Panc1 (cell line): ENCODE data around the gene TRABD2B. TPM values are rescaled to one million over a fixed set of nuclear protein-coding genes. Genes with fewer than 3 reads are reported as not detected.

Source experiments
- ATAC-seq: fragments of 200-7000 bp; cut with Tn5 transposase; 2 replicates; pipeline ENCODE4 v1.9.1; 2020; ENCODE audit warnings: mild to moderate bottlenecking, moderate library complexity
- BruUV-seq: library from RNA; stranded (reverse); fragments of 400-500 nt; replicated peaks from 2 replicates; lab custom pipeline; 2021; lab: Mats Ljungman, UMichigan
- CTCF ChIA-PET: fragments of 300-600 bp; sonication (Branson Sonifier 250); formaldehyde crosslinking; loops from one replicate; lab custom pipeline; 2022; ENCODE audit warnings: antibody characterized with exemption; lab: Charles Lee
- POLR2A ChIA-PET: fragments of 300-600 bp; sonication (Branson Sonifier 250); formaldehyde crosslinking; loops from one replicate; lab custom pipeline; 2022; ENCODE audit warnings: antibody characterized with exemption; lab: Charles Lee
- DNase-seq: peaks from one replicate; pipeline ENCODE4 v3.0.0-alpha.2; 2010; ENCODE audit warnings: low read depth, low spot score
- H3K27ac ChIP-seq: 2 replicates; pipeline ENCODE4 v1.5.1; 2011; ENCODE audit warnings: mild to moderate bottlenecking, low read length, inconsistent platforms
- H3K27me3 ChIP-seq: fragments of 200-500 bp; sonication (Bioruptor generic); 2 replicates; pipeline ENCODE4 v1.6.0; 2014; ENCODE audit warnings: low read length, inconsistent platforms; ENCODE audit not compliant: control insufficient read depth, insufficient read depth
- H3K36me3 ChIP-seq: fragments of 200-500 bp; sonication (Bioruptor generic); 2 replicates; pipeline ENCODE4 v1.5.1; 2014; ENCODE audit warnings: inconsistent platforms, mild to moderate bottlenecking, low read length, moderate library complexity; ENCODE audit not compliant: control insufficient read depth, insufficient read depth
- H3K4me1 ChIP-seq: 2 replicates; pipeline ENCODE4 v1.5.1; 2011; ENCODE audit warnings: inconsistent platforms, mild to moderate bottlenecking, low read length, moderate library complexity; ENCODE audit not compliant: control insufficient read depth, insufficient read depth
- H3K4me3 ChIP-seq, 2 experiments: 2 replicates each; pipeline ENCODE4 v1.5.1; 2011 to 2012; ENCODE audit warnings: low read depth in 2 of 2, low read length in 2 of 2, mild to moderate bottlenecking in 2 of 2, inconsistent platforms in 1 of 2, moderate library complexity in 1 of 2
- H3K9me3 ChIP-seq: fragments of 200-500 bp; sonication (Bioruptor generic); 2 replicates; pipeline ENCODE4 v1.5.1; 2014; ENCODE audit warnings: low read depth, mild to moderate bottlenecking, inconsistent platforms, low read length, moderate library complexity; ENCODE audit not compliant: control insufficient read depth, insufficient read depth
- CTCF ChIP-seq: fragments of 450-650 bp; IDR thresholded peaks from 2 replicates; pipeline ENCODE4 v1.5.1; 2017; ENCODE audit warnings: mild to moderate bottlenecking
- POLR2AphosphoS5 ChIP-seq: IDR thresholded peaks from 2 replicates; pipeline ENCODE4 v1.6.1; 2012; ENCODE audit warnings: mild to moderate bottlenecking, low read depth, low read length, moderate library complexity
- REST ChIP-seq, 2 experiments: IDR thresholded peaks; 2 replicates each; pipeline ENCODE4 v1.6.1; 2011 to 2012; ENCODE audit warnings: low read depth in 2 of 2, control low read depth in 1 of 2, low read length in 1 of 2, mild to moderate bottlenecking in 1 of 2, moderate library complexity in 1 of 2; ENCODE audit not compliant: insufficient read depth in 1 of 2
- SIN3A ChIP-seq: IDR thresholded peaks from 2 replicates; pipeline ENCODE4 v1.6.1; 2012; ENCODE audit warnings: low read depth, mild to moderate bottlenecking, low read length, moderate library complexity, borderline replicate concordance; ENCODE audit not compliant: insufficient read depth
- TCF7L2 ChIP-seq: IDR thresholded peaks from 2 replicates; pipeline ENCODE4 v1.6.1; 2011; ENCODE audit warnings: mild to moderate bottlenecking, low read depth, low read length, inconsistent platforms
- in situ Hi-C: cut with HindIII; loops from 2 replicates; pipeline ENCODE4 v1.10.0; 2016; ENCODE audit warnings: low sequenced_read_pairs, low pct_unique_long_range_greater_than_20kb
- intact Hi-C: fragments of 100-400 bp; cut with micrococcal nuclease; formaldehyde crosslinking; loops from one replicate; pipeline ENCODE4 v1.10.0; 2022; ENCODE audit not compliant: unreplicated experiment
- total RNA-seq: library from RNA; stranded (reverse); gene quantifications from one replicate; pipeline ENCODE4 v1.2.1, GENCODE V29; 2021; ENCODE audit not compliant: unreplicated experiment

The TRABD2B gene
- total RNA-seq, 1 experiment from 2014 or later, result not detected

GRCh38 chr1:48001696-48002095 is 4.5 kb upstream of the TRABD2B start:
- Histone ChIP-seq H3K27ac (no peak overlapping the region), H3K4me1 (no peaks in the 10 kb centered on the region), H3K4me3 (no peak overlapping the region), H3K27me3 (peaks cover 7% of the 10 kb centered on the region), H3K9me3 (no peaks in the 10 kb centered on the region), H3K36me3 (no peaks in the 10 kb centered on the region)
- no peak for DNase-seq
- BruUV-seq, result no TSS peak
- no peak for ATAC-seq
- CTCF ChIA-PET, result no interaction called here
- intact Hi-C loops (no loop called here), in situ Hi-C loops (no loop called here)
- POLR2A ChIA-PET, result no interaction called here
- TF ChIP-seq REST (IDR thresholded peaks at IDR 0.05; ENCODE audit: insufficient read depth in 1 of 2, low read depth in 2 of 2, low read length in 1 of 2) (no peak), TCF7L2 (no peak), POLR2AphosphoS5 (no peak), CTCF (no peak), SIN3A (no peak)

- ChIA-PET CTCF (no interaction called here), POLR2A (no interaction called here)
- no peaks in the 10 kb centered on the region for H3K9me3 ChIP-seq
- no peaks in the 10 kb centered on the region for H3K36me3 ChIP-seq
- H3K27ac ChIP-seq, result no peak overlapping the region
- no peak for DNase-seq
- in situ Hi-C loops, result no loop called here
- H3K4me3 ChIP-seq, result no peak overlapping the region
- BruUV-seq, result no TSS peak
- intact Hi-C loops, result no loop called here
- no peak for ATAC-seq
- H3K27me3 ChIP-seq, result peaks cover 11% of the 10 kb centered on the region
- TF ChIP-seq POLR2AphosphoS5 (no peak), SIN3A (no peak)
- H3K4me1 ChIP-seq, result no peaks in the 10 kb centered on the region
These were observed 3.7 kb upstream of the TRABD2B start for GRCh38 chr1:48000883-48001282.

- POLR2A ChIA-PET, result no interaction called here
- no peaks in the 10 kb centered on the region for H3K36me3 ChIP-seq
- intact Hi-C loops, result loop anchor here (5.0 kb wide), 2 partner anchors 58 to 203 kb away; no protein-coding TSS in a partner anchor
- no TSS peak for BruUV-seq
- no peaks in the 10 kb centered on the region for H3K9me3 ChIP-seq
- no peak overlapping the region for H3K27ac ChIP-seq
- no peak for ATAC-seq
- CTCF ChIA-PET, result interaction anchor here (0.6 kb wide), 1 partner anchor 197 kb away, joined by 6 read pairs; no protein-coding TSS in a partner anchor
- TF ChIP-seq REST (IDR thresholded peaks at IDR 0.05; ENCODE audit: insufficient read depth in 1 of 2, low read depth in 2 of 2, low read length in 1 of 2), result no peak
- no peak for TF ChIP-seq POLR2AphosphoS5
- no peak for TF ChIP-seq SIN3A
- TF ChIP-seq TCF7L2, result no peak
- no peak for TF ChIP-seq CTCF
- no peak overlapping the region for H3K4me3 ChIP-seq
- DNase-seq, result no peak
- in situ Hi-C loops, result no loop called here
- peaks cover 17% of the 10 kb centered on the region for H3K27me3 ChIP-seq
- no peaks in the 10 kb centered on the region for H3K4me1 ChIP-seq
These were observed 1.9 kb upstream of the TRABD2B start for GRCh38 chr1:47999097-47999496.
